Activated CD8-positive, alpha-beta memory T cell treated with anti-CD3 and anti-CD28 coated beads for 4 hours (primary cell): ENCODE data around the gene TAS2R20.
"Not testable (repeated sequence)": the region's sequence is repeated elsewhere in the genome, so short reads cannot be mapped to it uniquely, and the experiment has no call there.

ENCODE experiments used
- DNase-seq, 2 donors: peaks; one replicate each; pipeline ENCODE4 v3.0.0-alpha.2; 2020; ENCODE audit warnings: low read depth in 2 of 2

The TAS2R20 gene

DNA sequence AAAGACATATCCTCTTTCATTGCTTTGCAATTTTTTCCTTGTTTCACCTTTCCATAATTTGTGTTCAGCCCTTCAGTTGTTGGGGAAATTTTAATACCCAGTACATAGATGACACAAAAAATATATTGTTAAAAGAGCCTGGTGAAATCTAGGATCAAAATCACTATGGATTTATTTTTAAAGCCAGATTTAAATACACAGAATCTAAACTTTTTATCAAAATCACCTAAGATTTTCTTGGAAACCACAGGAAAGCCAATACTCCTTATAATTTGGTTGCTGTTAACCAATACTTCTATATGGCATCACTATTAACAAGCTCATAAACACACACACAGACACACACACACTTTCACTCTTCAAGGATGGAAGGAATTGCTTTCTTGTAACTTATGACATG, at the start of gene TAS2R20:
Gene TAS2R20, minus strand, starts transcription at position 101 of the 400 bp plus-strand sequence. CDS start 429 bp downstream, outside the sequence.
- DNase-seq: no peak

DNA sequence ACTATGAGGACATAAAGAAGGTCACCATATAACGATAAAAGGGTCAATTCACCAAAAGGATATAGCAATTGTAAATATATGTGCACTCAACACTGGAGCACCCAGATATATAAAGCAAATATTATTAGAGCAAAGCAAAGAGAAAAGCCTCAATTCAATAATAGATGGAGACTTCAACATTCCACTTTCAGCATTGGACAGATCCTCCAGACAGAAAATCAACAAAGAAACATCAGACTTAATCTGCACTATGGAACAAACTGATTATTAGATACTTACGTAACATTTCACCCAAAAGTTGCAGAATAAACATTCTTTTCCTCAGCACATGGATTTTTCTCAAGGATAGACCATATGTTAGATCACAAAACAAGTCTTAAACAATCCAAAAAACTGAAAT, 43.3 kb upstream of the TAS2R20 start:
- DNase-seq: not testable (repeated sequence)

- DNase-seq: no peak
Observed at GRCh38 chr12:11040162-11040561, 42.1 kb upstream of the TAS2R20 start.

- no peak for DNase-seq
Observed at GRCh38 chr12:11039171-11039570, 41.1 kb upstream of the TAS2R20 start.

DNA sequence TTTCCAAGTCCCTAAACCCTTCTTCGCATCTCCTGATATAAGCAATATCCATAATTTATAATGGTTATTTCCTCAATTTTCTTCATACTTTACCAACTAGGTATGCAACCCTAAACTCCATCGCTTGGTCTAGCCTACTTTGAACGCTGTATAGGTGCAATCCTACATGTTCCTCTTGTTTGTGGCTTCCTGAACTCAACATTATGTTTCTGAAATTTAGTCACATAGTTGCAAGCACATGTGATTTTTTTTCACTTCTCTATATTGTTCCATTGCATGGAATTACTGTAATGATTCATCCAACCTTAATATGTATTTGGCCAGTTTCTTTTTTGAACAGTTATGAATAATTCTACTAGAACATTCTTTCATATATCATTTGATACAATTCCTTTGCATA, 35.9 kb upstream of the TAS2R20 start:
- not testable (repeated sequence) for DNase-seq

DNA sequence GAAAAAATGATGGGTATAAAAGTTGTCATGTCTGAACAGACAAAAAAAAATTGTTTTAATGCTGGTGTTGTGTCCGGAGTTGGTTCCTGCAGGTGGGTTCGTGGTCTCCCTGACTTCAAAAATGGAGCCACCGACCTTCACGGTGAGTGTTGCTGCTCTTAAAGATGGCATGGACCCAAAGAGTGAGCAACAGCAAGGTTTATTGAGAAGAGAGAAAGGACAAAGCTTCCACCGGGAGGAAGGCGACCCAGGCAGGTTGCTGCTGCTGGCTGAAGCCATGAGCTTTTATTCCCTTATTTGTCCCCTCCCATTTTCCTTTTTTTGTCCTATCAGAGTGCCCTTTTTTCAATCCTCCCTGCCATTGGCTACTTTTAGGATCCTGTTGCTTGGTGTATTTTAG, 33.2 kb upstream of the TAS2R20 start, which contains the start of gene TAS2R31:
Gene TAS2R31, minus strand, starts transcription at position 101 of the 400 bp plus-strand sequence. Its CDS starts 72 bp downstream, at position 29.
- DNase-seq: no peak

DNA sequence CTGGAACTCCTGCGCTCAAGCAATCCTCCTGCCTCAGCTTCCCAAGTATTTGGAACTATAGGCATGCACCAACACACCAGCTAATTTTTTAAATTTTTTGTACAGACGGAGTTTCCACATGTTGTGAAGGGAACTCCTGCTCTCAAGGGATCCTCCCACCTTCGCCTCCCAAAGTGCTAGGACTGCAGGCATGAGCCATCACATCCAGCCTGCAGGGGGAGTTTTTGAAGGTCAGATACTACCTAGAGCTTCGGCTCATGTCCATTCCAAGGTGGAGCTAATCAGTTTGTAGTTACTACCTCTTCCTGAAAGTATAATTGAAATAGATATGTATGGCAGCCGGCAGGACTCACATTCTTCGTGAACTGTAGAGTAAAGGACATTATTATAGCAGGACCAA, 28.0 kb upstream of the TAS2R20 start:
- DNase-seq: no peak

GRCh38 chr12:11023387-11023786, 25.3 kb upstream of the TAS2R20 start:
- DNase-seq: no peak

GRCh38 chr12:11022520-11022919, 24.4 kb upstream of the TAS2R20 start, which contains the start of gene TAS2R19:
TSS of gene TAS2R19 (minus strand) at chr12:11022620. CDS start at chr12:11022571, 49 bp downstream.
- DNase-seq: no peak

- no peak for DNase-seq
Observed at GRCh38 chr12:11016937-11017336, 18.8 kb upstream of the TAS2R20 start.

GRCh38 chr12:11015775-11016430, 17.8 kb upstream of the TAS2R20 start:
- DNase-seq: no peak

DNA sequence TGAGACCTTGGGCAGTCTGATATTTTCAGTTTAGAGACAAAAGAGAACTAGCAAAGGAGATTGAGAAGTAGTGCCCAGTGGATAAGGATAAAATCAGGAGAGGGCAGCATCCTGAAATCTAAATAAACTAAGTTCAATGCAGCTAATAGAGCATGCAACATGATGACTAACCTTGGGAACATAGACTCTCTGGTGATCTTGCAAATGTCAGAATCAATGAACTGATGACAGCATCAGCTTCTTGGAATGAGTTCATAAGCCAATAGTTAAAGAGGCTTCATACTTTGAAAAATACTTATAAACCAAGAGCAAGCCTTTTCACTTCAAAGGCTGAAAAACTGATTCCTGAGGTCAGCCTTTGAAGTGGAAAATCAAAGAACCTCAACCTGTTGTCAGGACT, 16.1 kb upstream of the TAS2R20 start:
- DNase-seq: no peak

DNA sequence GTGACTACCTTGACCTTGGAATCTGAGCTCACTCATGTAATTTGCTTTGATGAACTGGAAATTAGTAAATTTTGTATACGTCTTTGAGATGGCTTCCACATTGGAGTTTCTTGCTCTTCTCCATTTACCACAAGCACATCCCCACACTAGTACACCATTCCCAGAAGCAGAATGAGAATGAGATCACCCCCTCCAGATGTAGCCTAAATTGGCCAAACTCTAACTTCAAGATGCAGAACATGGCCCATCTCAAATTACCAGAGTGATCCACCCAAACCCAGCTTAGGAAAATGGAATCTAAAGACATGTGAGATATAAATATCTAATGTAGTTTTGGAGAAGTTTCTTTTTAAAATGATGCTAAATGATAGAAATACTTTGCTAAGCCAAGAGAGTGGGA, 9.5 kb upstream of the TAS2R20 start:
- no peak for DNase-seq

DNA sequence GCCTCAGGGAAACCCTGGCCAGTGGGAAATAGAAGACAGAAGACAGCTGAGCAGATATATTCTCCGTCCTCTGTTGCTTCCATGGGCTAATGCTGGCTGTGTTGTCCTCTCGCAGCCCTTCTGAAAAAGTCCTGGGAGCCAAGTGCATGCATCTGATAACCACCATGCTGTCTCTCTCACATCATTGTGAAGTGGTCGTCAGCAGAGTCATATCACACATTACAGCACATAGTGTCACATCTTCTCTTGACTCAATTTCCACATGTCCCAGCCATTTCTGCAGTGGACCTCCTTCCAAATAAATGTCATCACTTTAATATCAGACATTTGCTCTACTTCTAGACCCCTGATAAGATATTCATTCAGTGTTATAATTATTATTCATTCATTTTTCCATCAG, 3.8 kb downstream of the TAS2R20 start:
- no peak for DNase-seq

DNA sequence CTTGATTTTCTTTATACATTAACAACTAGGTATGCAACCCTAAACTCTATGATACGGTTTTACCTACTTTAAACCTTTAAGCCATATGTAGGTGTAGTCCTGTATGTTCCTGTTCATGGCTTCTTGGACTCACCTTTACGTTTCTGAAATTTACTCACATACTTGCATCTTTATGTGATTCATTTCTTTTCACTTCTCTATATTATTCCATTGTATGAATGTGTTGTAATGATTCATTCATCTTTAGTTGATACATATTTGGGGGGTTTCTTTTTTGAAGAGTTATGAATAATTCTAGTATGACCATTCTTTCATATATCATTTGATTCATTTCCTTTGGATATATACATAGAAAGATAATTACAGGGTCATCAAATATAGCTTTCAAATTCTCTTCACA, 9.0 kb downstream of the TAS2R20 start:
- no peak for DNase-seq

DNA sequence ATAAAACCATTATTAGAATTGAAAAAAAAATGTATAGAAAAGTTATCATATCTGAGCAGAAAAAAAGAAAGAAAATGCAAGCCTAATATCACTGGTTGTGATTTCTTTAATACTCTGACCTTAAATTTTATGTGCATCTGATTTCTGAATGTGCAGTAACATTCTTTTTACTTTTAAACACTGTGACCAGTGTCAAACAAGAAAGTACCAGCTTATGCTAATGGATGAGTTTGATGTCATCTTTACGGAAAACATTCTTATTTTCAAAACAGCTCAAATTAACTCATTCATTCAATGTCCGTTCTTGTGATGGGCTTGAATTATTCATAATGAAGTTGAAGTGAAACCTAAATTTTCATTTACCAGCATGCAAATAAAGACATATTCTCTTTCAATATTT, 11.3 kb downstream of the TAS2R20 start, which contains the start of gene TAS2R50:
Gene TAS2R50, minus strand, starts transcription at position 101 of the 400 bp plus-strand sequence. Its CDS starts 52 bp downstream, at position 49.
- no peak for DNase-seq

DNA sequence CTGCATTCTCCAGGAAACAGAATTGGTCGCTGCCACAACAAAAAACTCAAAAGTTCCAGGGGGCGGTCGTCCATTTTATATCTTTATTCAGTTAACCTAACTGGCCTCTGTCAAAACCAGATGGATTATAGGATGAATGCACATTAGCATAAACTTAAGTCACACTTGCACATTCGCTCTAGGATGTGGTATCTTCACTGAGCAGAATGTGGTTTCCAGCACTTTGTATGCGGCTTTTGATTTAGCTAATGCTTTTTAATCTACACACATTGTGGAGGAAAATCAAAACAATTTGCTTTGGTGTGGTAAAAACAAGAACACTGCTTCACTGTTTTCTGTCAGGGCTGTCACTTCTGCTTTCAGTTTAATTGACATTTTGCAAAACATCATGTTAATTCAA, 15.9 kb downstream of the TAS2R20 start:
- DNase-seq: peak in 1 of 2 donors; percentile 16

GRCh38 chr12:10974965-10975364, 23.1 kb downstream of the TAS2R20 start:
- DNase-seq: no peak

DNA sequence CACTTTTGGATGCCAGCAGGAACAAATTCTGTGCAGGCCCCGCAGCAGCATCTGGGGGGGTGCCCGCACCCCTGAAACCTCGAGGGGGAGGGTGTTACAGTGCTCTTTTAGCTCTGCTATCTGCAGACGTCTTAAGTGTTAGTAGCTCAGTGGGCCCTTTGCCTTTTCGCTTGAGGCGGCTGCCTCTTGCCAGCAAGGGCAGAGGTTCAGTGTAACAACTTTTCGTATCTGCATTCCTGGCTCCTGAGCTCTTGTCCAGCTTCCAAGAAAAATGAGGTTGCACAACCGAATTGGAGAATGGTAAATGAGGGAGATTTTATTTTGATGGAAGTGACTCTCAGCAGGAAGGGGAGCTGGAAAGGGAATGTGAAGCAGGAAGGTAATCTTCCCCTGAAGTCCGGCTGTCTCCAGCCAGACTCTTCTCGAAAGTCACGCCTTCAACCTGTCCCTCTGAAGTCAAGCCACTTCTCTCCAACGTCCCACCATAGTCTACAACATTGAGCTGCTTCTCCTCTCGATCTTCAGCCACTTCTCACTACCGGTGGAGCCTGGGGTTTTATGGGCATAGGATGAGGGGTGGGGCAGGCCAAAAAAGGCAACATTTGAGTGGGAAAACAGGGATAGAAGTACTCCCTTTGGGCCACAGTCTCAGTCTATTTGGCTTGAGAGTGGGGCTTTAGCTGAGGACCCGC, 29.2 kb downstream of the TAS2R20 start:
- no peak for DNase-seq

- no peak for DNase-seq
Observed at GRCh38 chr12:10967409-10967808, 30.7 kb downstream of the TAS2R20 start.

GRCh38 chr12:10966314-10966713, 31.8 kb downstream of the TAS2R20 start:
- no peak for DNase-seq

DNA sequence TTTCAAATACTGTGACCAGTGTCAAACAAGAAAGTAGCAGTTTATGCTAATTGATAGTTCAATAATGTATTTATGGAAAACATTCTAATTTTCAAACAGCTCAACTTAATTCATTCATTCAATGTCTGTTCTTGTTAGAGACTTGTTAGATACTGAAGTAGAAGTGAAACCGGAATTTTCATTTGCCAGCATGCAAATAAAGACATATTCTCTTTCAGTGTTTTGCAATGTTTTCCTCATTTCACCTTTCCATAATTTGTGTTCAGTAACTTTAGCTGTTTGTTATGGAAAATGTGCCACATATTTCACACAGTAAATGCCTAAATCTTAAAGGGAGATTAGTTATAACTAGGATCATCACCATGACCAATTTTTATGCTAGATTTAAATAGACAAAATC, 32.6 kb downstream of the TAS2R20 start:
- DNase-seq: no peak

- DNase-seq: no peak
Observed at GRCh38 chr12:10960211-10960610, 37.9 kb downstream of the TAS2R20 start.
